ENCODE results near the gene TOLLIP. TPM values are rescaled to one million over a fixed set of nuclear protein-coding genes. Genes with fewer than 3 reads are reported as not detected.

TOLLIP gene
- total RNA-seq, 6 experiments from 2014 or later = 41.4 to 53.6 (median 49.0) TPM

- no peaks in the 10 kb centered on the region; the same call in 1 of the 2 replicates for H3K27me3 Mint-ChIP-seq (ENCODE audit: insufficient read depth)
- no peak overlapping the region for H3K4me3 Mint-ChIP-seq
- H3K36me3 Mint-ChIP-seq (ENCODE audit: low read depth) = 0 out of 2 replicates have a peak, but pooled peaks cover 5% of the 10 kb centered on the region
- DNase-seq = no peak
- H3K27ac Mint-ChIP-seq = no peak overlapping the region
- no peaks in the 10 kb centered on the region for H3K9me3 Mint-ChIP-seq
- no peaks in the 10 kb centered on the region for H3K4me1 Mint-ChIP-seq (ENCODE audit: low read depth)
- TF ChIP-seq, protein P1, sequence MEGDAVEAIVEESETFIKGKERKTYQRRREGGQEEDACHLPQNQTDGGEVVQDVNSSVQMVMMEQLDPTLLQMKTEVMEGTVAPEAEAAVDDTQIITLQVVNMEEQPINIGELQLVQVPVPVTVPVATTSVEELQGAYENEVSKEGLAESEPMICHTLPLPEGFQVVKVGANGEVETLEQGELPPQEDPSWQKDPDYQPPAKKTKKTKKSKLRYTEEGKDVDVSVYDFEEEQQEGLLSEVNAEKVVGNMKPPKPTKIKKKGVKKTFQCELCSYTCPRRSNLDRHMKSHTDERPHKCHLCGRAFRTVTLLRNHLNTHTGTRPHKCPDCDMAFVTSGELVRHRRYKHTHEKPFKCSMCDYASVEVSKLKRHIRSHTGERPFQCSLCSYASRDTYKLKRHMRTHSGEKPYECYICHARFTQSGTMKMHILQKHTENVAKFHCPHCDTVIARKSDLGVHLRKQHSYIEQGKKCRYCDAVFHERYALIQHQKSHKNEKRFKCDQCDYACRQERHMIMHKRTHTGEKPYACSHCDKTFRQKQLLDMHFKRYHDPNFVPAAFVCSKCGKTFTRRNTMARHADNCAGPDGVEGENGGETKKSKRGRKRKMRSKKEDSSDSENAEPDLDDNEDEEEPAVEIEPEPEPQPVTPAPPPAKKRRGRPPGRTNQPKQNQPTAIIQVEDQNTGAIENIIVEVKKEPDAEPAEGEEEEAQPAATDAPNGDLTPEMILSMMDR (IDR thresholded peaks at IDR 0.05) = no peak
These were observed 30.4 kb downstream of the TOLLIP start for GRCh38 chr11:1278766-1279673.

DNA sequence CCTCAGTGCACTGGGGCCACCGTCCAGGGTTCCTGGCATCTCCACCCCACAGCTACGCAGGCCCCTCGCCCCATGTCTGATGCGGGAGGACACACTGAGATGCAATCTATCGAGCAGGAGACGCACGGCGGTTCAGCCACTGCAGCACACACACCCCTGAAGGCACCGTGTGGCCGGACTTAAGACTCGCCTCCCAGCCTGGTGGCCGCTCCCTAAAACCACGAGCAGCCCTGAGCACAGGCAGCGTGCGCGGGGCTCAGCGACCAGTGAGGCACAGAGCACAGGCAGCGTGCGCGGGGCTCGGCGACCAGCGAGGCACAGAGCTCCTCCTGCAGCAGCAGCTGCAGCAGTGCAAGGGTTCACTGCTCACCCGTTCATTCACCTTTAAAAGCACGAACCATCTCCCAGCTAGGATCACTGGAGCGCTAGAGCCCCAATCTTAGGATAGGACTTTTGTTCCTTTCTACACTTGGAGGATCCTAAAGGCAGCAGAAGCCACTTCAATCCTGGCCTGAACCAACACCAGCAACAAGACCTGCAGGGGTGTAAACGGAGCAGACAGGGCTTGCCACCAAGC lies 31.4 kb downstream of the TOLLIP start:
- Mint-ChIP-seq H3K27me3 (ENCODE audit: insufficient read depth) (no peaks in the 10 kb centered on the region; the same call in 1 of the 2 replicates), H3K36me3 (ENCODE audit: low read depth) (0 out of 2 replicates have a peak, but pooled peaks cover 5% of the 10 kb centered on the region), H3K4me3 (no peak overlapping the region), H3K27ac (no peak overlapping the region), H3K4me1 (ENCODE audit: low read depth) (no peaks in the 10 kb centered on the region), H3K9me3 (no peaks in the 10 kb centered on the region)
- TF ChIP-seq, protein P1 (IDR thresholded peaks at IDR 0.05) = no peak
- DNase-seq = no peak

DNA sequence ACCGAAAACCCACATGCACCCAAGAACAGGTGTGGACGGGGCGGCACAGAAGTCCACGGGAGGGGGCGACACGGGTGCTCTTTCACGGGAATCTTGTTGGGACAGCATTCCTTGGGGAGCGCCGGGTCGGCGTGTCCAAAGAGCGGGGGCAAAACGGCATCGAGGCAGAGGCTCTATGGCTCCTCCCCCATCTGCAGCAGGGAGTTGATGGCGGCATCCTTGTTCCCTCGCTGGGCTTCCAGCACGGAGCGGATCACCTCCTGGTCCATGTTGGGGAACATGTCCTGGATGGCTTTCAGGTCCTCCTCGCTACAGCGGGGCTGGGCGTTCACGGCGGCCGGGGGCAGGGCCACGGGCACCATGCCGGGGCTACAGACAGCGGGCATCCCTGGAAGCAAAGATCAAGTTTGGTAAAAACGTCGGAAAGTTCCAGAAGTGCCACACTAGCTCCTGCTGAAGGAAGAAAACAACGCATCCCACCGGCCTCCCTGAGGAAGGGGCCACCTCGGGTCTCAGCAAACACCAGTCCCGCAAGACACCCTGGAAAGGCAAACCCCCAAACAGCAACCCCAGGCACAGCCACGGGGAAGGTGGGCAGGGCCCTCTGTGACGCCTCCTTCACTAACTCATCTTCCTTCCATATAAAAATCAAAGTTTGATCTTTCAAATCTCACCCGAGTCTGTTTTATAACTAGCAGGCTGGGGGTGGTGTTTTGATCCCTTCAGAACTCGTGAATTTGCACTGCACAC lies 32.4 kb downstream of the TOLLIP start:
- H3K36me3 Mint-ChIP-seq (ENCODE audit: low read depth) = 0 out of 2 replicates have a peak, but pooled peaks cover 5% of the 10 kb centered on the region
- no peaks in the 10 kb centered on the region for H3K9me3 Mint-ChIP-seq
- H3K27ac Mint-ChIP-seq = no peak overlapping the region
- DNase-seq = no peak
- H3K4me1 Mint-ChIP-seq (ENCODE audit: low read depth) = no peaks in the 10 kb centered on the region
- TF ChIP-seq, protein P1 (IDR thresholded peaks at IDR 0.05) = no peak
- no peaks in the 10 kb centered on the region; the same call in 1 of the 2 replicates for H3K27me3 Mint-ChIP-seq (ENCODE audit: insufficient read depth)
- no peak overlapping the region for H3K4me3 Mint-ChIP-seq

- TF ChIP-seq, protein P1 (IDR thresholded peaks at IDR 0.05) = no peak
- DNase-seq = no peak
- Mint-ChIP-seq H3K27ac (no peak overlapping the region), H3K36me3 (ENCODE audit: low read depth) (0 out of 2 replicates have a peak, but pooled peaks cover 5% of the 10 kb centered on the region), H3K9me3 (no peaks in the 10 kb centered on the region), H3K27me3 (ENCODE audit: insufficient read depth) (no peaks in the 10 kb centered on the region; the same call in 1 of the 2 replicates), H3K4me1 (ENCODE audit: low read depth) (no peaks in the 10 kb centered on the region), H3K4me3 (no peak overlapping the region)
These were observed 33.2 kb downstream of the TOLLIP start for GRCh38 chr11:1276041-1276790.

GRCh38 chr11:1275021-1275420 lies 34.4 kb downstream of the TOLLIP start:
- no peaks in the 10 kb centered on the region for H3K4me1 Mint-ChIP-seq (ENCODE audit: low read depth)
- DNase-seq = no peak
- H3K36me3 Mint-ChIP-seq (ENCODE audit: low read depth) = 0 out of 2 replicates have a peak, but pooled peaks cover 5% of the 10 kb centered on the region
- H3K27me3 Mint-ChIP-seq (ENCODE audit: insufficient read depth) = no peaks in the 10 kb centered on the region; the same call in 1 of the 2 replicates
- TF ChIP-seq, protein P1 (IDR thresholded peaks at IDR 0.05) = no peak
- H3K9me3 Mint-ChIP-seq = no peaks in the 10 kb centered on the region
- H3K4me3 Mint-ChIP-seq = no peak overlapping the region
- H3K27ac Mint-ChIP-seq = no peak overlapping the region
